Karpas-422 (cell line): ENCODE results near the gene CCDC88B. TPM values are rescaled to one million over a fixed set of nuclear protein-coding genes. Genes with fewer than 3 reads are reported as not detected.
A peak's percentile ranks its signal among the peaks of the same experiment; 100 is the strongest.

Experiments used
- DNase-seq: peaks from one replicate; pipeline ENCODE4 v3.0.0-alpha.2; 2015
- H2AFZ ChIP-seq: fragments of 200-600 bp; sonication (generic); 2 replicates; pipeline ENCODE4 v1.6.1; 2014; ENCODE audit warnings: antibody characterized with exemption, low read length, mixed read lengths
- H3K27ac ChIP-seq: fragments of 200-600 bp; sonication (generic); 2 replicates; pipeline ENCODE4 v1.5.1; 2014; ENCODE audit warnings: mild to moderate bottlenecking, low read length, moderate library complexity
- H3K27me3 ChIP-seq: fragments of 200-600 bp; sonication (generic); 2 replicates; pipeline ENCODE4 v1.6.1; 2014; ENCODE audit warnings: low read length, mixed read lengths
- H3K36me3 ChIP-seq: fragments of 200-600 bp; sonication (generic); 2 replicates; pipeline ENCODE4 v1.6.1; 2014; ENCODE audit warnings: low read length, mixed read lengths; ENCODE audit not compliant: insufficient read depth
- H3K4me1 ChIP-seq: fragments of 200-600 bp; sonication (generic); 2 replicates; pipeline ENCODE4 v1.6.1; 2014; ENCODE audit warnings: mild to moderate bottlenecking, low read length, mixed read lengths
- H3K4me2 ChIP-seq: fragments of 200-600 bp; sonication (generic); 2 replicates; pipeline ENCODE4 v1.6.1; 2014; ENCODE audit warnings: low read length, low read depth, mild to moderate bottlenecking; ENCODE audit not compliant: poor library complexity, severe bottlenecking
- H3K4me3 ChIP-seq: fragments of 200-600 bp; sonication (generic); 2 replicates; pipeline ENCODE4 v1.5.1; 2014; ENCODE audit warnings: mild to moderate bottlenecking, antibody characterized with exemption, low read length, mixed read lengths
- H3K79me2 ChIP-seq: fragments of 200-600 bp; sonication (generic); 2 replicates; pipeline ENCODE4 v1.6.1; 2014; ENCODE audit warnings: mild to moderate bottlenecking, low read length, mixed read lengths
- H3K9ac ChIP-seq: fragments of 200-600 bp; sonication (generic); 2 replicates; pipeline ENCODE4 v1.6.0; 2014; ENCODE audit warnings: low read length
- H3K9me2 ChIP-seq: fragments of 200-600 bp; sonication (generic), shearing (Covaris generic); replicated peaks from 2 replicates; pipeline ENCODE4 v1.6.0; 2014; ENCODE audit warnings: mild to moderate bottlenecking, low read length, moderate library complexity; ENCODE audit not compliant: insufficient read depth
- H3K9me3 ChIP-seq: fragments of 300-700, 200-600 bp; sonication (generic); 2 replicates; pipeline ENCODE4 v1.6.1; 2014; ENCODE audit warnings: low read length, mixed read lengths
- H4K20me1 ChIP-seq: fragments of 200-600 bp; sonication (generic); 2 replicates; pipeline ENCODE4 v1.6.1; 2014; ENCODE audit warnings: mild to moderate bottlenecking, antibody characterized with exemption, low read length, low read depth; ENCODE audit not compliant: insufficient read depth
- total RNA-seq: library from RNA; depleted of rRNA; stranded (reverse); fragments of >200 nt; shearing (Covaris generic); gene quantifications from 2 replicates; pipeline ENCODE4 v1.2.3, GENCODE V29; 2014; ENCODE audit warnings: low replicate concordance; rRNA removed

CCDC88B gene
- total RNA-seq, result 34.9 and 88.2 TPM in 2 replicates

- H3K4me1 ChIP-seq, result peaks cover 55% of the 10 kb centered on the region
- no peak within 1 kb of the TSS for H2AFZ ChIP-seq
- peaks cover 13% of the 10 kb centered on the region for H3K36me3 ChIP-seq
- peaks cover 34% of the 10 kb centered on the region for H3K79me2 ChIP-seq
- H3K27ac ChIP-seq, result peak within 1 kb of the TSS; percentile 90
- H3K4me3 ChIP-seq, result peak within 1 kb of the TSS; percentile 79
- peak within 1 kb of the TSS; percentile 88 for H3K9ac ChIP-seq
- peaks cover 23% of the 10 kb centered on the region; the same call in 1 of the 2 replicates for H4K20me1 ChIP-seq
- H3K9me3 ChIP-seq, result no peaks in the 10 kb centered on the region
- no peaks in the 10 kb centered on the region for H3K27me3 ChIP-seq
- no peaks in the 10 kb centered on the region for H3K9me2 ChIP-seq
- H3K4me2 ChIP-seq, result peak within 1 kb of the TSS; percentile 90
- DNase-seq, result peak; percentile 95
These were observed at the start of gene CCDC88B for GRCh38 chr11:64339754-64340408. TSS of gene CCDC88B (plus strand) at chr11:64340204. CDS start at chr11:64340267, 63 bp downstream.

GRCh38 chr11:64290352-64291261 is 49.4 kb upstream of the CCDC88B start:
- no peaks in the 10 kb centered on the region for H3K36me3 ChIP-seq
- H3K4me2 ChIP-seq, result no peak overlapping the region
- no peaks in the 10 kb centered on the region for H4K20me1 ChIP-seq
- no peak overlapping the region for H3K27ac ChIP-seq
- no peaks in the 10 kb centered on the region for H3K9me2 ChIP-seq
- H3K4me3 ChIP-seq, result no peak overlapping the region
- no peaks in the 10 kb centered on the region for H3K9me3 ChIP-seq
- H2AFZ ChIP-seq, result no peak overlapping the region
- no peak overlapping the region for H3K9ac ChIP-seq
- H3K27me3 ChIP-seq, result no peaks in the 10 kb centered on the region
- H3K4me1 ChIP-seq, result peaks cover 13% of the 10 kb centered on the region
- H3K79me2 ChIP-seq, result no peaks in the 10 kb centered on the region
- no peak for DNase-seq

DNA sequence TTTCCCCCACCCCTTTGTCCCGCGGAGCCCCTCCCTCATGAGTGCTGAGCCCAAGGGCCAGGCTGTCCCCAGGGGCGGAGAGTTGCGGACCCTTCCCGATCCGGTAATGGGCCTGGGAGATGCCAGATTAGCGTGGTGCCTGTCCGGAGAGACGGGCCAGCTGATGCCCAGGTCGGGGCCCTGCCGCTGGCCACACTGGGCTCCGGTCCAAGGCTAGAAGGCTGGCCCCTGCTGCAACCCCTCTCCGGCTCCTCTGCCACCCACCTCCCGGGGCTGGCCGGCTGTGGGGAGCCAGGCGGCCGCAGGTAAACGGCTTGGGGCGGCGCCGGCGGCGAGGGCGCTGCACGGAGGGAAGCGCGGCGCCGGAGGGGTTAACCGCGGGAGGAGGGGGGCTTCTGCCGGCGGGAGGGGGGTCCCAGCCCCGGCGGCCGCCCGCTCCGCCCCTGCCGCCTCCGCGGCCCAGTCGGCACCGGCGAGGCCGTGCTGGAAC is 48.7 kb upstream of the CCDC88B start, which contains the start of gene KCNK4:
Gene KCNK4, plus strand, starts transcription at position 41 of the 490 bp plus-strand sequence. CDS start 1,717 bp downstream, outside the sequence.
- Histone ChIP-seq H3K27me3 (no peaks in the 10 kb centered on the region), H3K79me2 (no peaks in the 10 kb centered on the region), H4K20me1 (no peaks in the 10 kb centered on the region), H3K4me1 (peaks cover 14% of the 10 kb centered on the region), H3K27ac (no peak within 1 kb of the TSS), H3K36me3 (no peaks in the 10 kb centered on the region), H3K4me2 (no peak within 1 kb of the TSS), H3K9ac (no peak within 1 kb of the TSS), H2AFZ (no peak within 1 kb of the TSS), H3K9me3 (no peaks in the 10 kb centered on the region), H3K4me3 (no peak within 1 kb of the TSS), H3K9me2 (no peaks in the 10 kb centered on the region)
- no peak for DNase-seq

- Histone ChIP-seq H3K27me3 (no peaks in the 10 kb centered on the region), H3K9me3 (no peaks in the 10 kb centered on the region), H3K36me3 (no peaks in the 10 kb centered on the region), H2AFZ (no peak overlapping the region), H3K4me3 (no peak overlapping the region), H3K4me2 (no peak overlapping the region), H3K27ac (no peak overlapping the region), H3K79me2 (no peaks in the 10 kb centered on the region), H3K4me1 (peaks cover 10% of the 10 kb centered on the region), H4K20me1 (no peaks in the 10 kb centered on the region), H3K9ac (no peak overlapping the region), H3K9me2 (no peaks in the 10 kb centered on the region)
- no peak for DNase-seq
These were observed 48.1 kb upstream of the CCDC88B start for GRCh38 chr11:64291752-64292459.

- H3K9me3 ChIP-seq, result no peaks in the 10 kb centered on the region
- no peaks in the 10 kb centered on the region for H3K27me3 ChIP-seq
- no peaks in the 10 kb centered on the region for H3K79me2 ChIP-seq
- no peaks in the 10 kb centered on the region for H3K9me2 ChIP-seq
- H3K9ac ChIP-seq, result no peak overlapping the region
- H2AFZ ChIP-seq, result no peak overlapping the region
- peaks cover 10% of the 10 kb centered on the region for H3K4me1 ChIP-seq
- no peak overlapping the region for H3K27ac ChIP-seq
- no peak for DNase-seq
- H3K4me3 ChIP-seq, result no peak overlapping the region
- no peaks in the 10 kb centered on the region for H3K36me3 ChIP-seq
- no peak overlapping the region for H3K4me2 ChIP-seq
- H4K20me1 ChIP-seq, result no peaks in the 10 kb centered on the region
These were observed 47.3 kb upstream of the CCDC88B start for GRCh38 chr11:64292460-64293254.

- Histone ChIP-seq H3K9me3 (no peaks in the 10 kb centered on the region), H4K20me1 (no peaks in the 10 kb centered on the region), H3K27me3 (no peaks in the 10 kb centered on the region), H3K4me2 (no peak overlapping the region), H3K4me3 (no peak overlapping the region), H2AFZ (no peak overlapping the region), H3K79me2 (no peaks in the 10 kb centered on the region), H3K27ac (no peak overlapping the region), H3K9me2 (no peaks in the 10 kb centered on the region), H3K9ac (no peak overlapping the region), H3K4me1 (peaks cover 10% of the 10 kb centered on the region), H3K36me3 (no peaks in the 10 kb centered on the region)
- DNase-seq, result no peak
These were observed 45.2 kb upstream of the CCDC88B start for GRCh38 chr11:64294774-64295173.

DNA sequence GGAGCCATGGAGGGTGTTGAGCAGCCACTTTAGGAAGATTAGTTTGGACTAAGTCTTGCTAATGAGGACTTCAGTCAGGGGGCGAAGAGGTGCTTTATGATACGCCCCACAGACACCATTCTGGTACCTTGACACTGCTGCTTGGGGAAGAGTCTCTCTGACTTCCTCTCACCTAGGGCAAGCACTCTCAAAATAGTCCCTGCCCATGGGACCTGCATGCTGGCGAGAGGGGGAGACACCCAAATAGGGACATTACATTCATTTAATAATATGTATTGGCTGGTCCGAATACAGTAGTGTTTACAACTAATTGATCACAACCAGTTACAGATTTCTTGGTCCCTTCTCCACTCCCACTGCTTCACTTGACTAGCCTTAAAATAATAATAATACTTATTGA is 44.2 kb upstream of the CCDC88B start:
- Histone ChIP-seq H3K36me3 (no peaks in the 10 kb centered on the region), H3K4me3 (no peak overlapping the region), H3K9ac (no peak overlapping the region), H3K4me1 (peaks cover 16% of the 10 kb centered on the region), H3K9me2 (no peaks in the 10 kb centered on the region), H3K9me3 (no peaks in the 10 kb centered on the region), H3K27ac (no peak overlapping the region), H3K27me3 (no peaks in the 10 kb centered on the region), H2AFZ (no peak overlapping the region), H4K20me1 (no peaks in the 10 kb centered on the region), H3K79me2 (no peaks in the 10 kb centered on the region), H3K4me2 (no peak overlapping the region)
- DNase-seq, result peak; percentile 61
